GM19324 (cell line): ENCODE measurements around the gene NPAT.
A peak's percentile ranks its signal among the peaks of the same experiment; 100 is the strongest.

Experiments used
- ATAC-seq: cut with Tn5 transposase; IDR thresholded peaks from one replicate; pipeline ENCODE4 v1.9.1; 2021; ENCODE audit warnings: mild to moderate bottlenecking, moderate library complexity; ENCODE audit not compliant: unreplicated experiment, low FRiP score

NPAT gene

DNA sequence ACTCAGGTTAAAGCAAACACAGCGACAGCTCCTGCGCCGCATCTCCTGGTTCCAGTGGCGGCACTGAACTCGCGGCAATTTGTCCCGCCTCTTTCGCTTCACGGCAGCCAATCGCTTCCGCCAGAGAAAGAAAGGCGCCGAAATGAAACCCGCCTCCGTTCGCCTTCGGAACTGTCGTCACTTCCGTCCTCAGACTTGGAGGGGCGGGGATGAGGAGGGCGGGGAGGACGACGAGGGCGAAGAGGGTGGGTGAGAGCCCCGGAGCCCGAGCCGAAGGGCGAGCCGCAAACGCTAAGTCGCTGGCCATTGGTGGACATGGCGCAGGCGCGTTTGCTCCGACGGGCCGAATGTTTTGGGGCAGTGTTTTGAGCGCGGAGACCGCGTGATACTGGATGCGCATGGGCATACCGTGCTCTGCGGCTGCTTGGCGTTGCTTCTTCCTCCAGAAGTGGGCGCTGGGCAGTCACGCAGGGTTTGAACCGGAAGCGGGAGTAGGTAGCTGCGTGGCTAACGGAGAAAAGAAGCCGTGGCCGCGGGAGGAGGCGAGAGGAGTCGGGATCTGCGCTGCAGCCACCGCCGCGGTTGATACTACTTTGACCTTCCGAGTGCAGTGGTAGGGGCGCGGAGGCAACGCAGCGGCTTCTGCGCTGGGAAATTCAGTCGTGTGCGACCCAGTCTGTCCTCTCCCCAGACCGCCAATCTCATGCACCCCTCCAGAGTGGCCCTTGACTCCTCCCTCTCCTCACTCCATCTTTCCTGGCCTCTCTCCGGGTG lies at the start of gene NPAT, which contains the start of gene ATM:
NPAT (minus strand) TSS at position 65 of the 774 bp plus-strand sequence. CDS start 102 bp downstream, outside the sequence.
ATM (plus strand) TSS at position 494 of the 774 bp plus-strand sequence. CDS start 4,558 bp downstream, outside the sequence.
- peak; percentile 92 for ATAC-seq

DNA sequence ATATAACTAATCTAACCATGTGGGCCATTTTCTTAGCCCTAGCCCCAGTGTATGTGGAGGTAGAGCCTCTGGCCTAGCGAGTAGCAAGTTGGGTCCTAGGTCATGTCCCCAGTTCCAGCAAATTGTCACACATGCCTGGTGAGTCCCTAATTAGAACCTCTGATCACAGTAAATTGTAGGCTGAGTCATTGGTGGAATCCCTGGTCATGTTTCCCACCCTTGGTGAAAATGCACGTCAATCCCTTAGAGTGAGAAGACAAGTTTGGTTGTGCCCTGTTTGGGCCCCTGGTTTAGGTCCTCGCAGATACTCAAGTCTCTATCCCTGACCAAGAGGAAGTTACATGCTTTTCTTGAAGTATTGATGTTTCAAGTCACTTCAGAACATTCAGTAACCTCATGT lies 47.1 kb upstream of the NPAT start:
- no peak for ATAC-seq

GRCh38 chr11:108253176-108253575 lies 30.7 kb upstream of the NPAT start:
- no peak for ATAC-seq

- no peak for ATAC-seq
Observed at GRCh38 chr11:108246885-108247284, 24.4 kb upstream of the NPAT start.

- no peak for ATAC-seq
Observed at GRCh38 chr11:108246308-108246707, 23.9 kb upstream of the NPAT start.

DNA sequence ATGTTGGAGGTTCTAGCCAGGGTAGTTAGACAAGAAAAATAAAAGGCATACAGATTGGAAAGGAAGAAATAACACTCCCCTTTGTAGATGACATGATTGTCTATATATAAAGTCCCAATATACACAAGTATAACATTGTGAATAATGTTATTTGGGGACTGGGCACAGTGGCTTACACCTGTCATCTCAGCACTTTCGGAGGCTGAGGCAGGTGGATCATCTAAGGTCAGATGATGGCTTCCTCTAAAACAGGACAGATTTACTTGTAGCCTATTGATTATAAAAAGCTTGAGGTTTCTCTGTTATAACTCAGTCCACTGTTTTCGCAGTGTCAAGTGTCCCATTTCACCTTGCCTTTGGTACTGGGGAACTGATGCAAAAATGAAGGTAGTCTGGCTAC lies 20.0 kb upstream of the NPAT start:
- ATAC-seq = no peak

- ATAC-seq = no peak
Observed at GRCh38 chr11:108241330-108242037, 19.0 kb upstream of the NPAT start.

DNA sequence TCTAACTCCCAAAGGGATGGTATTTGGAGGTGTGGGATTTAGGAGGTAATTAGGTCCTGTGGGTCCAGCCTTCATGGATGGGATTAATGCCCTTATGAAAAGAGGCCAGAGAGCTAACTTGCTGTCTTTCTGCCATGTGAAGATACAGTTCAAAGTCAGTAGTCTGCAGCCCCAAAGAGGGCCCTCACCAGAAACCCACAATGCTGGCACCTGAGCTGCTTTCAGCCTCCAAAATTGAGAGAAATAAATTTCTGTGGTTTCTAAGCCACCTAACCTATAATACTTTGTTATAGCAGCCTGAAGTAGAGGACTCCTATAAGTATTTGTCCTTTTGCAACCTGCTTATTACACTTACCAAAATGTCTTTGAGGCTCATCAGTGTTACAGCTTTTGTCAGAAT lies 16.6 kb upstream of the NPAT start:
- ATAC-seq = no peak

GRCh38 chr11:108237058-108237481 lies 14.6 kb upstream of the NPAT start:
- peak; percentile 31 for ATAC-seq

DNA sequence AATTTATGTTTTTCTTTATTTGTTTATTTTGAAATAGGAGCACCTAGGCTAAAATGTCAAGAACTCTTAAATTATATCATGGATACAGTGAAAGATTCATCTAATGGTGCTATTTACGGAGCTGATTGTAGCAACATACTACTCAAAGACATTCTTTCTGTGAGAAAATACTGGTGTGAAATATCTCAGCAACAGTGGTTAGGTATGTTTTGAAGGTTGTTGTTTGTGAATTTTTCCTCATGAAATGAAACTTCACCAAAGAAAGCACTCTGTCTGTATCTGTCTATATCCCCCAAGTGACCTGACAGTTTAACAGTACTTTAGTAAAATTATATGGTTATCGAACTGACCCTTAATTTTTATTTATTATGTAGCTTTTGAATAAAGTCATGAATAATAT lies 13.2 kb upstream of the NPAT start:
- ATAC-seq = no peak

DNA sequence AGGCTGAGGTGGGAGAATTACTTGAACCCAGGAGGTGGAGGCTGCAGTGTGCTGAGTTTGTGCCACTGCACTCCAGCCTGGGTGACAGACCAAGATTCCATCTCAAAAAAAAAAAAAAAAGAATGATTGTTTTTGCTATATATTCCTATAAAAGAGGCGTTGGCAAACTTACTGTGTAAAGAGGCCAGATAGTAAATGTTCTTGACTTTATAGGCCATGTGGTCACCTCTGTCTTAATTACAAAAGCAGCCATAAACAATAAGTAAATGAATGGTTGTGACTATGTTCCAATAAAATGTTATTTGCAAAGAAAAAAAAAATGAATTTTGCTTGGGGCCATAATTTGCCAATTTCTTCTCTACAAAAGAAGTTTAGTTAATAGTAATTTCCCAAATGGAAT lies 12.8 kb upstream of the NPAT start:
- ATAC-seq = no peak

DNA sequence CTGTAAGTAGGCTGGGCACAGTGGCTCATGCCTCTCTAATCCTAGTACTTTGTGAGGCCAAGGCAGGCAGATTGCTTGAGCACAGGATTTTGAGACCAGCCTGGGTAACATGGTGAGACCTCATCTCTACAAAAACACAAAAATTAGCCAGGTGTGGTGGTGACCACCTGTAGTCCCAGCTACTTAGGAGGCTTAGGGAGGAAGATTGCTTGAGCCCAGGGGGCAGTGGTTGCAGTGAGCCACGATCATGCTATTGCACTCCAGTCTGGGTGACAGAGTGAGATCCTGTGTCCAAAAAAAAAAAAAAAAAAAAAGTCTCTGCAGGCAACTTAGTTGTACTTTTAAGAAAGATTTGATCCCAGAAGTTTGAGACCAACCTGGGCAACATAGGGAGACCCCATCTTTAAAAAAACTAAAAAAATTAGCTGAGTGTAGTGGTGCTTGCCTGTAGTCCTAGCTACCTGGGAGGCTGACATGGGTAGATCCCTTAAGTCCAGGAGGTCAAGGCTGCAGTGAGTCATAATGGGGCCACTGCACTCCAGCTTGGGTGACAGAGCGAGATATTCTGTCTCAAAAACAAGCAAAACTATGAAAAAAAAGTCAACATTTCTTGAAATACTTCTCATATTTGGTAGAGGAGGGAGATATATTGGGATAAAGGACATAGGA lies 11.0 kb upstream of the NPAT start:
- ATAC-seq = no peak

- ATAC-seq = no peak
Observed at GRCh38 chr11:108228251-108228650, 5.8 kb upstream of the NPAT start.

DNA sequence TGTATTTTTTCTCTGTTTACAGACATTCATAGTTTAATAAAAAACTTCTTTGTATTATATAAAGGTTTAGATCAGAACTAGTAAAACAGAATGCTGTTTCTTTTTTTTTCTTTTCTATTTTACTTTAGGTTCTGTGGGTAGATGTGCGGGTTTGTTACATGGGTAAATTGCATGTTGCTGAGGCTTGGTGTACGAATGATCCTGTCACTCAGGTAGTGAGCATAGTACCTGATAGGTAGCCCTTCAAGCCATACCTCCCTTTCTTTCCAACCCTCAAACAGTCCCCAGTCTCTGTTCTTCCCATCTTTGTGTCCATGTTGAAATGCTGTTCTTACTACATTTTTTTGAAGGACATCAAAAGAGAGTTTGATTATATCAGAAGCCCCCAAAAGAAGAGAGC lies 3.6 kb upstream of the NPAT start:
- ATAC-seq = no peak

DNA sequence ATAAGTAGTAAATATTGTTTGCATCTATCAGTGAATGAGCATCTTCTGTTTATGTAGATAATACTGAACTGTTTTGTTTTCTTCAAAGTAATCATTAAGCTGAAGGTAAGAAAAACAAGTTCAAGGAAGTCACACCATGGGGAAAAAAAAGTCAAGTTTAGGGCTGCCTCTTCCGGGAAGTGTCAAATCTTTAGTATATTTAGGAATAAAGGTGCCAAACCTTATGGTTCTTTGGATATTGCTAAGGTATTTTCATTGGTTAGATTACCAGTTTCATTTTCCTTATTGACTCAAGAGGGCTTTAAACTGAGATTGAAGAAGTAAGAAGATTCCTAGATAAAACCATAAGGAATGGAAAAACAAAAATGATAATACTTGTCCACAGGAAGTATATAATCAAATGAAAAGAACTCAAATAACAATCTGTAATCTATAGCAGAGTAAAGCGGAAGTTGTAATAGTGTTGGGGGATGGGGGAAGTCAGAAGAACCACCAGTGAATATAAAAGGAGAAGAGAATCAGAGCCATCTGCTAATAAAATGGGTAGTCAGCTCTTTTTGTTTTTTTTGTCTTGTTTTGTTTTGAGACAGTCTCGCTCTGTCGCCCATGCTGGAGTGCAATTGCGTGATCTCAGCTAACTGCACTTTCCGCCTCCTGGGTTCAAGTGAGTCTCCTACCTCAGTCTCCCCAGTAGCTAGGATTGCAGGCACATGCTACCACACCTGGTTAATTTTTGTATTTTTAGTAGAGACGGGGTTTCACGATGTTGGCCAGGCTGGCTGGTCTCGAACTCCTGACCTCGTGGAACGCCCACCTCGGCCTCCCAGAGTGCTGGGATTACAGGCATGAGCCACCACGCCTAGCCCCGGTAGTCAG lies 2.7 kb upstream of the NPAT start:
- ATAC-seq = no peak

GRCh38 chr11:108224366-108224765 lies 1.9 kb upstream of the NPAT start:
- ATAC-seq = no peak

- ATAC-seq = no peak
Observed at GRCh38 chr11:108223348-108224149, 1.1 kb upstream of the NPAT start.

- ATAC-seq = peak; percentile 0
Observed at GRCh38 chr11:108221911-108222573, 396 bp downstream of the NPAT start.

GRCh38 chr11:108221371-108221770 lies 1.1 kb downstream of the NPAT start:
- ATAC-seq = no peak
